Measurements from ENCODE around the gene CNR2.

The CNR2 gene

DNA sequence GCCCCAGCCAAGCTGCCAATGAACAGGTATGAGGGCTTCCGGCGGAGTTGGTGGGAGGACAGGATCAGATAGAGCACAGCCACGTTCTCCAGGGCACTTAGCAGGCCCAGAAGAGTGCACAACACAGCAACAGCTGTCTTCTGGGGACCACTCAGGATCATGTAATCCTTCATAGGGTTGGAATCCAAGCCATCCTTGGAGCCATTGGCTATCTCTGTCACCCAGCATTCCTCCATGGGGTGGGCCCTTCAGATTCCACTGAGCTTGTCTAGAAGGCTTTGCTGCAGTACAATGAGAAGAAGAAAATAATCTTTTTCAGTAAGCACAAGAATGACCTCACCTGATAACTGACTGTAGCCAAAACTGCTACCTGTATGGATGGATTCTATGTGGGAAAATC, 37.8 kb downstream of the CNR2 start:
- no peaks in the 10 kb centered on the region for H3K9me3 ChIP-seq (replicated peaks; ENCODE audit: insufficient read depth, low read length)
- no peak overlapping the region for H3K27ac ChIP-seq (ENCODE audit: low read length)
- H3K9me2 ChIP-seq (replicated peaks; ENCODE audit: insufficient read depth, low read length) = no peaks in the 10 kb centered on the region
- H3K4me1 ChIP-seq (ENCODE audit: low read length) = no peaks in the 10 kb centered on the region
- H2AFZ ChIP-seq (ENCODE audit: low read length) = no peak overlapping the region
- no peaks in the 10 kb centered on the region for H3K79me2 ChIP-seq (ENCODE audit: low read length)
- no peak for DNase-seq
- no peak overlapping the region for H3K4me3 ChIP-seq (ENCODE audit: low read length)
- TF ChIP-seq EZH2phosphoT487 (IDR thresholded peaks at IDR 0.05; ENCODE audit: low read length) = no peak
- no peak for TF ChIP-seq EZH2 (optimal IDR thresholded peaks at IDR 0.05; ENCODE audit: low read depth, low read length)
- TF ChIP-seq, protein P1, sequence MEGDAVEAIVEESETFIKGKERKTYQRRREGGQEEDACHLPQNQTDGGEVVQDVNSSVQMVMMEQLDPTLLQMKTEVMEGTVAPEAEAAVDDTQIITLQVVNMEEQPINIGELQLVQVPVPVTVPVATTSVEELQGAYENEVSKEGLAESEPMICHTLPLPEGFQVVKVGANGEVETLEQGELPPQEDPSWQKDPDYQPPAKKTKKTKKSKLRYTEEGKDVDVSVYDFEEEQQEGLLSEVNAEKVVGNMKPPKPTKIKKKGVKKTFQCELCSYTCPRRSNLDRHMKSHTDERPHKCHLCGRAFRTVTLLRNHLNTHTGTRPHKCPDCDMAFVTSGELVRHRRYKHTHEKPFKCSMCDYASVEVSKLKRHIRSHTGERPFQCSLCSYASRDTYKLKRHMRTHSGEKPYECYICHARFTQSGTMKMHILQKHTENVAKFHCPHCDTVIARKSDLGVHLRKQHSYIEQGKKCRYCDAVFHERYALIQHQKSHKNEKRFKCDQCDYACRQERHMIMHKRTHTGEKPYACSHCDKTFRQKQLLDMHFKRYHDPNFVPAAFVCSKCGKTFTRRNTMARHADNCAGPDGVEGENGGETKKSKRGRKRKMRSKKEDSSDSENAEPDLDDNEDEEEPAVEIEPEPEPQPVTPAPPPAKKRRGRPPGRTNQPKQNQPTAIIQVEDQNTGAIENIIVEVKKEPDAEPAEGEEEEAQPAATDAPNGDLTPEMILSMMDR (IDR thresholded peaks at IDR 0.05; ENCODE audit: low read length) = no peak
- no peaks in the 10 kb centered on the region for H3F3A ChIP-seq (ENCODE audit: insufficient read depth, low read length)
- H3K27me3 ChIP-seq (replicated peaks; ENCODE audit: insufficient read depth, low read length) = no peaks in the 10 kb centered on the region; the same call in 1 of the 2 replicates
- no peaks in the 10 kb centered on the region for H4K20me1 ChIP-seq (ENCODE audit: insufficient read depth, low read length)
- no peak overlapping the region for H3K9ac ChIP-seq (ENCODE audit: low read length)
- H3K4me2 ChIP-seq (ENCODE audit: low read depth, low read length) = no peak overlapping the region
- no peaks in the 10 kb centered on the region for H3K36me3 ChIP-seq (replicated peaks; ENCODE audit: insufficient read depth, low read length)

DNA sequence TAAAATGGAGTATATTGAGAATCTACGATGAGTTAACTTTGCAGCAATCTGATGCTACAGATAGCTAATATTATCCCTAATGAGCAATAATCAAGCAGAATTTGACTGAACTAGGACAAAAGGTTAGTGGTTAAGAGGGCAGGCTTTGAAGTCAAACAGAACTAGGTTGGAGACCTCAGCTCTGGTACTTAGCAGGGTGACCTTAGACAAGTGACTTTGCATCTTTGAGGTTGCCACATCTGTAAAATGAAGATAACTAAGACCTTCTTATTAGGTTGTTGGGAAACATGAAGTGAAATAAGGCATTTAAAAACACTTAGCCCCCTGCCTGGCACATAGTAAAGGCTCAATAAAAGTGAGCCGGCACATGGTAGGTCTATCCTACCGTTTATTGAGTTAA, 40.7 kb downstream of the CNR2 start:
- H2AFZ ChIP-seq (ENCODE audit: low read length) = no peak overlapping the region
- peaks cover 3% of the 10 kb centered on the region; the same call in 1 of the 2 replicates for H3K79me2 ChIP-seq (ENCODE audit: low read length)
- H3K27me3 ChIP-seq (replicated peaks; ENCODE audit: insufficient read depth, low read length) = no peaks in the 10 kb centered on the region; the same call in 1 of the 2 replicates
- H3K9ac ChIP-seq (ENCODE audit: low read length) = no peak overlapping the region
- H4K20me1 ChIP-seq (ENCODE audit: insufficient read depth, low read length) = no peaks in the 10 kb centered on the region
- H3K36me3 ChIP-seq (replicated peaks; ENCODE audit: insufficient read depth, low read length) = no peaks in the 10 kb centered on the region
- no peak overlapping the region for H3K4me2 ChIP-seq (ENCODE audit: low read depth, low read length)
- TF ChIP-seq EZH2phosphoT487 (IDR thresholded peaks at IDR 0.05; ENCODE audit: low read length) (no peak), EZH2 (optimal IDR thresholded peaks at IDR 0.05; ENCODE audit: low read depth, low read length) (no peak)
- TF ChIP-seq, protein P1 (IDR thresholded peaks at IDR 0.05; ENCODE audit: low read length) = no peak
- no peaks in the 10 kb centered on the region for H3K4me1 ChIP-seq (ENCODE audit: low read length)
- no peaks in the 10 kb centered on the region for H3K9me2 ChIP-seq (replicated peaks; ENCODE audit: insufficient read depth, low read length)
- no peaks in the 10 kb centered on the region for H3F3A ChIP-seq (ENCODE audit: insufficient read depth, low read length)
- DNase-seq = no peak
- H3K9me3 ChIP-seq (replicated peaks; ENCODE audit: insufficient read depth, low read length) = no peaks in the 10 kb centered on the region
- H3K4me3 ChIP-seq (ENCODE audit: low read length) = no peak overlapping the region
- H3K27ac ChIP-seq (ENCODE audit: low read length) = no peak overlapping the region

DNA sequence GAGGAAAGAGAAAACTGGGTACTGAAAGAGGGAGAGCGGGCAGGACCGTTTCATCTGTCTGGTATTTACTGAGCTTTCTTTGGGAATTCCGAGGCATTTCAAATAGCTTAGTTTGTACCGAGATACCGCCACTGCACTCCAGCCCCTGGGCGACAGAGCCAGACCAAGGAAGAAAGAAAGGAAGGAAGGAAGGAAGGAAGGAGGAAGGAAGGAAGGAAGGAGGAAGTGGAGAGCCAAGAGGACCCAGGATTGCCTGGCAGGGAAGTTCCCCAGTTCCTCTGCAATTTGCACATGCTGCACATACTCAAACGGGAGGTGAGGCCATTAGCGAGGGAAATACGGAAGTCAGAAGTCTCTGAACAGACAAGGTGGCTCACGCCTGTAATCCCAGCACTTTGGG, 44.1 kb downstream of the CNR2 start:
- H3K9ac ChIP-seq (ENCODE audit: low read length) = no peak overlapping the region

More for the DNA sequence above, 44.1 kb downstream of the CNR2 start:
- no peak overlapping the region for H3K4me3 ChIP-seq (ENCODE audit: low read length)
- no peaks in the 10 kb centered on the region for H3K27me3 ChIP-seq (replicated peaks; ENCODE audit: insufficient read depth, low read length)
- H3K4me2 ChIP-seq (ENCODE audit: low read depth, low read length) = no peak overlapping the region
- H2AFZ ChIP-seq (ENCODE audit: low read length) = no peak overlapping the region
- no peak for DNase-seq
- peaks cover 6% of the 10 kb centered on the region; the same call in 1 of the 2 replicates for H3F3A ChIP-seq (ENCODE audit: insufficient read depth, low read length)
- TF ChIP-seq EZH2phosphoT487 (IDR thresholded peaks at IDR 0.05; ENCODE audit: low read length) (no peak), EZH2 (optimal IDR thresholded peaks at IDR 0.05; ENCODE audit: low read depth, low read length) (no peak)
- TF ChIP-seq, protein P1 (IDR thresholded peaks at IDR 0.05; ENCODE audit: low read length) = no peak
- H3K9me3 ChIP-seq (replicated peaks; ENCODE audit: insufficient read depth, low read length) = no peaks in the 10 kb centered on the region
- no peaks in the 10 kb centered on the region for H4K20me1 ChIP-seq (ENCODE audit: insufficient read depth, low read length)
- H3K36me3 ChIP-seq (replicated peaks; ENCODE audit: insufficient read depth, low read length) = no peaks in the 10 kb centered on the region
- H3K27ac ChIP-seq (ENCODE audit: low read length) = no peak overlapping the region
- peaks cover 26% of the 10 kb centered on the region for H3K4me1 ChIP-seq (ENCODE audit: low read length)
- no peaks in the 10 kb centered on the region for H3K9me2 ChIP-seq (replicated peaks; ENCODE audit: insufficient read depth, low read length)
- H3K79me2 ChIP-seq (ENCODE audit: low read length) = peaks cover 19% of the 10 kb centered on the region
